Measurements from ENCODE around the gene CFAP70.

Gene CFAP70

DNA sequence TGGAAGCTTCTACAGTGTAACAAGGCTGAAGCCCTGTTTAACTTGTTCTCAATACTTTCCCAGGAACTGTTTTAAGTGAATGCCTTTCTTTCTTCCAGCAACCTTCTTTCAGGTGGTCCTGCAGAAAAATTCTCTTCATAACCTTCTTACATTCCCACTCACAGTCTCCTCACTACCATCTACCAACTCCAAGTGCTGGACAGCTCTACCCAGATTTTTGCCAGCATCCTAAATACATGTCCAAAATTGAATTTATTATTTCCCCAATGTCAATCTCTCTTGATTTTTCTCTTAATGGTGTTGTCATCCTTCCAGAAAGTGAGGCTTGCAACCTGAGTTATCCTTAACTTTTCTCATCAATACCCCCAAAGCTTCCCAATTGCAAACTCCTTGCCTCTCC lies 48.2 kb downstream of the CFAP70 start:
- Histone ChIP-seq H3K4me3 (ENCODE audit: low read depth in 1 of 2, low read length in 1 of 2) (no peak overlapping the region), H3K36me3 (no peaks in the 10 kb centered on the region), H3K9me3 (no peaks in the 10 kb centered on the region), H3K27me3 (no peaks in the 10 kb centered on the region), H3K27ac (no peak overlapping the region), H3K4me1 (ENCODE audit: control insufficient read depth in 1 of 2, insufficient read depth in 1 of 2, low read depth in 1 of 2, low read length in 1 of 2) (no peaks in the 10 kb centered on the region)
- TF ChIP-seq, protein P1, sequence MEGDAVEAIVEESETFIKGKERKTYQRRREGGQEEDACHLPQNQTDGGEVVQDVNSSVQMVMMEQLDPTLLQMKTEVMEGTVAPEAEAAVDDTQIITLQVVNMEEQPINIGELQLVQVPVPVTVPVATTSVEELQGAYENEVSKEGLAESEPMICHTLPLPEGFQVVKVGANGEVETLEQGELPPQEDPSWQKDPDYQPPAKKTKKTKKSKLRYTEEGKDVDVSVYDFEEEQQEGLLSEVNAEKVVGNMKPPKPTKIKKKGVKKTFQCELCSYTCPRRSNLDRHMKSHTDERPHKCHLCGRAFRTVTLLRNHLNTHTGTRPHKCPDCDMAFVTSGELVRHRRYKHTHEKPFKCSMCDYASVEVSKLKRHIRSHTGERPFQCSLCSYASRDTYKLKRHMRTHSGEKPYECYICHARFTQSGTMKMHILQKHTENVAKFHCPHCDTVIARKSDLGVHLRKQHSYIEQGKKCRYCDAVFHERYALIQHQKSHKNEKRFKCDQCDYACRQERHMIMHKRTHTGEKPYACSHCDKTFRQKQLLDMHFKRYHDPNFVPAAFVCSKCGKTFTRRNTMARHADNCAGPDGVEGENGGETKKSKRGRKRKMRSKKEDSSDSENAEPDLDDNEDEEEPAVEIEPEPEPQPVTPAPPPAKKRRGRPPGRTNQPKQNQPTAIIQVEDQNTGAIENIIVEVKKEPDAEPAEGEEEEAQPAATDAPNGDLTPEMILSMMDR (IDR thresholded peaks at IDR 0.05) = no peak

DNA sequence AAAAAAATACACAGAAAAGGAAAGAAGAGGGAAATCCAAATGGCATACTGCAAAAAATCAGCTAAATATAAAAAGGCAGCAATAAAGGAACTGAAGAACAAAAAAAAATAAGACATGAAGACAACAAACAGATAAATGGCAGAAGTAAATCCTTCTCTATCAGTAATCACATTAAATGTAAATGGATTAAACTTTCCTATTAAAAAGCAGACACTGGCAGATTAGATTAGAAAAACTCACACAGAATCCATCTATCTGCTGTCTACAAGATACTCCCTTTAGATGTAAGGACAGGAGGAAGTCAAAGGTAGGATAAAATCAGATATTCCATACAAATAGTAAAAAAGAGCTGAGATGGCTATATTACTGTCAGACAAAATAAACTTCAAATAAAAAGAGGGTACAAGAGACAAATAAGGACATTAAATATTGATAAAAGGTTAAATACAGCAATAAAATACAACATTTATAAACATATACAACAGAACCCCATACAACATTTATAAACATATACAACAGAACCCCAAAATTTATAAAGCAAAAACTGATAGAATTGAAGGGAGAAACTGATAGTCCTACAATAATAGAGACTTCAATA lies 51.4 kb downstream of the CFAP70 start:
- no peak overlapping the region for H3K4me3 ChIP-seq (ENCODE audit: low read depth in 1 of 2, low read length in 1 of 2)
- no peaks in the 10 kb centered on the region for H3K9me3 ChIP-seq
- no peaks in the 10 kb centered on the region for H3K27me3 ChIP-seq
- no peaks in the 10 kb centered on the region for H3K4me1 ChIP-seq (ENCODE audit: control insufficient read depth in 1 of 2, insufficient read depth in 1 of 2, low read depth in 1 of 2, low read length in 1 of 2)
- TF ChIP-seq, protein P1 (IDR thresholded peaks at IDR 0.05) = no peak
- no peaks in the 10 kb centered on the region for H3K36me3 ChIP-seq
- no peak overlapping the region for H3K27ac ChIP-seq

DNA sequence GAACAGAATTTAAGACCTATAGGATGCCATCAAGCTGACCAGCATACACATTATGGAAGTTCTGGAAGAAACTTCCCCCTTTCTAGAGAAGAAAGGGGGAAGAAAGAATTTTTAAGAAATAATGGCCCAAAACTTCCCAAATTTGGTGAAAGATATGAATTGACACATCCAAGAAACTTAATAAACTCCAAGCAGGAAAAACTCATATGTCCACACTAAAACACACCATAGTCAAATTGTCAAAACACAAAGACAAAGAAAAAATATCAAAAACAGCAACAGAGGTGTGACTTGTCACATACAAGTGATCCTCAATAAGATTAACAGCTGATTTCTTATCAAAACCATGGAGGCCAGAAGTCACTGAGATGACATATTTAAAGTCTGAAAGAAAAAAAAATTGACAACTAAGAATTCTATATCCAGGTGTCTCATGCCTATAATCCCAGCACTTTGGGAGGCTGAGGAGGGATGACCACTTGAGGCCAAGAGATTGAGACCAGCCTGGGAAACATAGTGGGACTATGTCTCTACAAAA lies 52.4 kb downstream of the CFAP70 start:
- no peaks in the 10 kb centered on the region for H3K27me3 ChIP-seq
- TF ChIP-seq, protein P1 (IDR thresholded peaks at IDR 0.05) = no peak
- H3K9me3 ChIP-seq = no peaks in the 10 kb centered on the region
- no peak overlapping the region for H3K4me3 ChIP-seq (ENCODE audit: low read depth in 1 of 2, low read length in 1 of 2)
- no peaks in the 10 kb centered on the region for H3K36me3 ChIP-seq
- H3K27ac ChIP-seq = no peak overlapping the region
- no peaks in the 10 kb centered on the region for H3K4me1 ChIP-seq (ENCODE audit: control insufficient read depth in 1 of 2, insufficient read depth in 1 of 2, low read depth in 1 of 2, low read length in 1 of 2)

DNA sequence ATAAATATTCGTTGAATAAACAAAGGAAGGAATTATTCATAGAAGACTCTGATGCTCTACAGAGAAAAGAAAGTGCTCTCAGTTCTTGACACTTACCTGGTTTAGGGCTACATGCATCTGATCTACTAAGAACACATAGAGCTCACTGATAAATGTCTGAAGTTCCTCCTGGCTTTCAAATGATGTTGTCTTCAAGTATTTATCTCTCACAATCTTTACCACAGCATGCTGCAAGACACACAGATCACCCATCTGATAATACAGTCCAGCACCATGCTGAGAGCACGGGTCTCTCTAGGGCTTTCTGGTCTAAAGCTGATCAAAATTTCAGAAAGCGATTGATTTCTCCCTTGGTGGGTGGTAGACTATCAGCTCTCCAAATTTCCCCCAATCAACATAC lies 61.7 kb downstream of the CFAP70 start:
- Histone ChIP-seq H3K27ac (no peak overlapping the region), H3K27me3 (peaks cover 3% of the 10 kb centered on the region), H3K4me1 (ENCODE audit: control insufficient read depth in 1 of 2, insufficient read depth in 1 of 2, low read depth in 1 of 2, low read length in 1 of 2) (no peaks in the 10 kb centered on the region), H3K4me3 (ENCODE audit: low read depth in 1 of 2, low read length in 1 of 2) (no peak overlapping the region), H3K9me3 (no peaks in the 10 kb centered on the region), H3K36me3 (no peaks in the 10 kb centered on the region)
- TF ChIP-seq, protein P1 (IDR thresholded peaks at IDR 0.05) = no peak

DNA sequence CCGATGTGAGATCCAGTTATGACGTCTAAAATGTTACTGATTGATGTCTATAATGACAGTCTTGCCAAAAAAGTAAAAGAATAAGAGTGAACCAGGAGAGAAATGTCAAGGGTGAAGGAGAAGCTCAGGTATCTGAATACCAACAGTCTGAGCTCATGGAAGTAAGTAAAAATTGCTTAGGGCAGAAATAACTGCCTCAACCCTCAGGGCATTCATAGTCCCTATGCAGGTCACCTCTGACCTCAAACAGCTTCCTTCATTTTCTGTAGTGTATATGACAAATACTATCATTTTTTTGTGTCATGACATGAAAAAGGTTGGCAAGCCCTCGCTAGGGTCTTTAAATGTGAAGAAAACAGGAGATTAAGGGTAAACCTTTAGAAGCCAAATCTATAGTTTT lies 65.2 kb downstream of the CFAP70 start:
- Histone ChIP-seq H3K27ac (no peak overlapping the region), H3K9me3 (no peaks in the 10 kb centered on the region), H3K36me3 (no peaks in the 10 kb centered on the region), H3K4me3 (ENCODE audit: low read depth in 1 of 2, low read length in 1 of 2) (no peak overlapping the region), H3K27me3 (peaks cover 3% of the 10 kb centered on the region), H3K4me1 (ENCODE audit: control insufficient read depth in 1 of 2, insufficient read depth in 1 of 2, low read depth in 1 of 2, low read length in 1 of 2) (no peaks in the 10 kb centered on the region)
- TF ChIP-seq, protein P1 (IDR thresholded peaks at IDR 0.05) = no peak
